Esophagus muscularis mucosa (tissue), 4 donors: Measurements from ENCODE around the gene ME1. TPM values are rescaled to one million over a fixed set of nuclear protein-coding genes. Genes with fewer than 3 reads are reported as not detected.

Experiments used
- DNase-seq: peaks from one replicate; pipeline ENCODE4 v3.0.0-alpha.2; 2017; ENCODE audit errors: extremely low spot score
- H3K27ac ChIP-seq, 4 donors: fragments of 200-600 bp; sonication (generic); replicated peaks in 1 of 4; 1 replicate in 3 of 4; 2 replicates in 1 of 4; pipeline ENCODE4 v1.5.1; 2016 to 2019; ENCODE audit warnings: mild to moderate bottlenecking in 1 of 4
- H3K27me3 ChIP-seq, 4 donors: fragments of 200-600 bp; sonication (generic); one replicate each; pipeline versions ENCODE4 v1.5.1 to v1.6.0; 2016 to 2019
- H3K36me3 ChIP-seq, 4 donors: fragments of 200-600 bp; sonication (generic); one replicate each; pipeline ENCODE4 v1.5.1; 2016 to 2019
- H3K4me1 ChIP-seq, 4 donors: fragments of 200-600 bp; sonication (generic); one replicate each; pipeline ENCODE4 v1.5.1; 2016 to 2019
- H3K4me3 ChIP-seq, 4 donors: fragments of 200-600 bp; sonication (generic); 1 replicate in 2 of 4; 2 replicates in 2 of 4; pipeline ENCODE4 v1.5.1; 2016 to 2019; ENCODE audit warnings: mild to moderate bottlenecking in 4 of 4, moderate library complexity in 1 of 4
- H3K9me3 ChIP-seq, 4 donors: fragments of 200-600 bp; sonication (generic); 1 replicate in 3 of 4; 2 replicates in 1 of 4; pipeline ENCODE4 v1.5.1; 2016 to 2019
- CTCF ChIP-seq, 3 experiments: fragments of 200-600 bp in 2 of 3; fragments of 450-650 bp in 1 of 3; sonication (generic) in 2 of 3; IDR thresholded peaks; one replicate each; pipeline ENCODE4 v1.5.1; 2017 to 2019; ENCODE audit warnings: antibody characterized with exemption in 3 of 3, mild to moderate bottlenecking in 2 of 3, moderate library complexity in 1 of 3
- EP300 ChIP-seq: sonication (generic); formaldehyde crosslinking; IDR thresholded peaks from one replicate; pipeline ENCODE4 v1.6.1; 2017; ENCODE audit warnings: antibody characterized with exemption
- POLR2A ChIP-seq: fragments of 450-650 bp; IDR thresholded peaks from one replicate; pipeline ENCODE4 v1.6.1; 2017; ENCODE audit warnings: antibody characterized with exemption, moderate library complexity, mild to moderate bottlenecking, low read depth
- POLR2AphosphoS5 ChIP-seq, 2 donors: sonication (generic); formaldehyde crosslinking; IDR thresholded peaks; one replicate each; pipeline ENCODE4 v1.6.1; 2017; ENCODE audit warnings: antibody characterized with exemption in 2 of 2
- WGBS: methylation state at CpG from one replicate; pipeline ENCODE4 v1.1.5; 2018; 5-methylcytosine and 5-hydroxymethylcytosine counted together
- intact Hi-C: fragments of 100-400 bp; cut with DNase I; formaldehyde crosslinking; loops from one replicate; pipeline ENCODE4 v1.15.1; 2023
- total RNA-seq, 4 donors: library from RNA; depleted of rRNA; stranded (reverse); fragments of >200 nt; gene quantifications; one replicate each; pipeline versions ENCODE4 v1.1.0 to v1.2.1, GENCODE V29; 2016

Gene ME1
- total RNA-seq, 4 donors from 2014 or later, result 15.6 to 25.7 (median 19.3) TPM

DNA sequence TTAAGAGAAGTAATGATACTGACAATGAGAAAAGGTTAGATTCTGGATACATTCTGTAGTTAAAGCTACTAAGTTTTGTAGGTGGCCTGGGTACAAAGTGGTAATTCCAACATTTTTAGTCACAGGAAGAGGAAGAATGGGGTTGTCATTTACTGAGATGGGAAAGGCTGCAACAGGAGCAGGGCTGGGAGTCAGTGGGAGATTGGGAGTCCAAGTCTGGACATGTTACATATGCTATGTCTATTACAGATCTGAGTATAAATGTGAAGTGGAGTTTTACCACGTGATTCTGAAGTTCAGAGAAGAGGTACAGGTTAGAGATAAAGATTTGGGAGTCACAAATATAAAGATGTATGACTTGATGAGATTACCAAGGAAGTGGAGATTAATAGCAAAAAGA lies 121.5 kb downstream of the ME1 start:
- no peak overlapping the region for H3K4me3 ChIP-seq
- TF ChIP-seq CTCF (IDR thresholded peaks at IDR 0.05) (no peak), POLR2AphosphoS5 (IDR thresholded peaks at IDR 0.05) (no peak), EP300 (no peak)
- 50% methylated on average over 1 of the region's 1 CpG for WGBS
- H3K36me3 ChIP-seq, result peaks cover 0 to 6% (median 0%) of the 10 kb centered on the region in 4 donors
- H3K27me3 ChIP-seq, result no peaks in the 10 kb centered on the region
- intact Hi-C loops, result no loop called here
- H3K9me3 ChIP-seq, result no peaks in the 10 kb centered on the region
- no peaks in the 10 kb centered on the region for H3K4me1 ChIP-seq
- no peak overlapping the region for H3K27ac ChIP-seq
- no peak for DNase-seq

DNA sequence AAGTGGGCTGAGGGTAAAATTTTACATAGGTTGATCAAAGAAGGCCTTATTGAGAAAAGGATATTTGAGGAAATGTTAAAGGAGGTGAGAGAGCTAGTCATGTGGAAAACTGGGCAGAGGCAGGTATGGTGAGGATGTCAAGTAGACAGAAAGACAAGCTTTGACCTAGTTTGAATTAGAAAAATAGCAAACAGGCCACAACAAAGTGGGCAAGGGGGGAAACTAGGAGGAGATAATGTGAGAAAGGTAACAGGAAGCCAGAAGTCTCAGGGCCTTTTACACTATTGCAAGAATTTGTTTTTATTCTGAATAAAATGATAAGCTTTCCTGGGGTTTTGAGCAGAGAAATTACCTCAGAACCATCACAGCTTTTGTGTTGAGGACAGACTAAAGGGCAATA lies 122.0 kb downstream of the ME1 start:
- no peaks in the 10 kb centered on the region for H3K9me3 ChIP-seq
- no peak for TF ChIP-seq EP300
- no peak for TF ChIP-seq POLR2AphosphoS5 (IDR thresholded peaks at IDR 0.05)
- no peak for TF ChIP-seq CTCF (IDR thresholded peaks at IDR 0.05)
- no peak for TF ChIP-seq POLR2A
- no peaks in the 10 kb centered on the region for H3K27me3 ChIP-seq
- intact Hi-C loops, result no loop called here
- H3K27ac ChIP-seq, result no peak overlapping the region
- no peaks in the 10 kb centered on the region for H3K4me1 ChIP-seq
- no peak for DNase-seq
- H3K36me3 ChIP-seq, result peaks cover 0 to 6% (median 0%) of the 10 kb centered on the region in 4 donors
- H3K4me3 ChIP-seq, result no peak overlapping the region

GRCh38 chr6:83307849-83308248 lies 123.0 kb downstream of the ME1 start:
- TF ChIP-seq POLR2A, result no peak
- TF ChIP-seq POLR2AphosphoS5 (IDR thresholded peaks at IDR 0.05), result no peak
- no peak for TF ChIP-seq EP300
- TF ChIP-seq CTCF (IDR thresholded peaks at IDR 0.05), result no peak
- Histone ChIP-seq H3K27ac (no peak overlapping the region), H3K36me3 (peaks cover 0 to 6% (median 0%) of the 10 kb centered on the region in 4 donors), H3K4me1 (no peaks in the 10 kb centered on the region), H3K9me3 (no peaks in the 10 kb centered on the region), H3K27me3 (no peaks in the 10 kb centered on the region), H3K4me3 (no peak overlapping the region)
- intact Hi-C loops, result no loop called here
- DNase-seq, result no peak
- 79% methylated on average over 1 of the region's 1 CpG for WGBS

DNA sequence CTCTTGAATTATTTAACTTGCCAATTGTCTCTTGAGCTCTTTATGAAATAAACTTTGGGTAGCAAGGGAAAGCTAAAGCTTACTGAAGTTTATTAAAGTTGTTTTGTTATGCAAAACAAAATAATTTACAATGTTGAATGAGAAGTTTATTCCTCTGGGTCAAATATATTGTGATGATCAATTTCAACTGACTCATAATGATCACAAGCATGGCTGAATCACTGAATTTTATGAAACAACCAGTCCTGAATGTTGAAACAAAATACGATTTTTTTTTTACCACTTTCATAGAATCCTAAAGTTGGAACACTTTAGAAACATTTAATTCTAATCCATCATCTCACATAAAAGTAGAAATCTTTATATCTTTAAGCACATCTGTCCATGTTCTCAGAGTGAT lies 127.4 kb downstream of the ME1 start:
- intact Hi-C loops, result no loop called here
- no peak for TF ChIP-seq EP300
- no peak for TF ChIP-seq POLR2A
- no peak for TF ChIP-seq CTCF (IDR thresholded peaks at IDR 0.05)
- no peak for TF ChIP-seq POLR2AphosphoS5 (IDR thresholded peaks at IDR 0.05)
- no peak overlapping the region for H3K27ac ChIP-seq
- no peaks in the 10 kb centered on the region for H3K4me1 ChIP-seq
- DNase-seq, result no peak
- no peak overlapping the region for H3K4me3 ChIP-seq
- H3K27me3 ChIP-seq, result no peaks in the 10 kb centered on the region
- WGBS, result 72% methylated on average over 1 of the region's 1 CpG
- H3K36me3 ChIP-seq, result no peaks in the 10 kb centered on the region
- H3K9me3 ChIP-seq, result no peaks in the 10 kb centered on the region

GRCh38 chr6:83294676-83295075 lies 136.2 kb downstream of the ME1 start:
- intact Hi-C loops, result no loop called here
- TF ChIP-seq CTCF (IDR thresholded peaks at IDR 0.05), result no peak
- no peak for TF ChIP-seq EP300
- TF ChIP-seq POLR2AphosphoS5 (IDR thresholded peaks at IDR 0.05), result no peak
- no peak for TF ChIP-seq POLR2A
- Histone ChIP-seq H3K27me3 (no peaks in the 10 kb centered on the region), H3K4me1 (no peaks in the 10 kb centered on the region), H3K4me3 (no peak overlapping the region), H3K27ac (no peak overlapping the region), H3K9me3 (no peaks in the 10 kb centered on the region), H3K36me3 (no peaks in the 10 kb centered on the region)
- WGBS, result 84% methylated on average over 4 of the region's 6 CpGs
- DNase-seq, result no peak
